Activated effector memory CD4-positive, alpha-beta T cell treated with Interleukin-2 at 50 U/mL for 16 hours (primary cell): Measurements from ENCODE around the gene RSPRY1.
A peak's percentile ranks its signal among the peaks of the same experiment; 100 is the strongest.
"Not testable (repeated sequence)": the region's sequence is repeated elsewhere in the genome, so short reads cannot be mapped to it uniquely, and the experiment has no call there.

Source experiments
- DNase-seq: peaks from one replicate; pipeline ENCODE4 v3.0.0-alpha.2; 2020

The RSPRY1 gene

DNA sequence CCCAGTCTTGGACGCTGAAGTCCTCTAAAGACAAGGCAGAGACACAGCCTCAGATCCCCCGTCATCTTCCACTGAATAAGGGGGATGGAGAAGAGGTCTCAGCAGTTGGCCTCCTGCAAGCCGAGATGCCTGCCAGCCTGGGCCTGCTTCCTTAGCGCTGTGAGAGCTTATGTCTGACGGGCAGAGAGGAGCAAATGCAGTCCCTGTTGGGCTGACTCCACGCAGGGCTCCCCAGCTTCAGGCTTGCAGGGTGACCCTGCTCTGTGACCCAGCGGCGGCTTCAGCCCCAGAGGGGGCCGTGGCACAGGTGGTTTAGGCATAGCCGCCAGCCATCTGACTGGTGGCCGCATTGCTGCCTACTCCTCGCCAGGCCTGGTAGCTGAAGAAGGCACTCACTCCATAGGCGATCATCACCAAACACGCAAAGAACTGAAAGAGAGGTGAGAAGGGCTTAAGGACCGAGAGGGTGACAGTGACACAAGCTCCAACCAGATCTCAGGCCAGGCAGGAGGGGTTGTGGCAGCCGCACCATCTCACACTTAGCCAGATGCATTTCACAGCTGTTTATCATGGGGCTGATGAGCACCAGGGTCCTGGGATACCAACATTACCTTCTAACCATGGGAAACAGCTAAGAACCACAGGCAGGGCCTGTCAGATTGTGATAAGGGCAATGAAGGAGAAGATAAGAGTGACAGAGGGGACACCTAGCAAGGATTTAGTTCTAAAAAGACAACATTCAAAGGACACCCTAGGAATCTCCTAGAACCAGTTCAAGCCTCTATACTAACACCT, 70.7 kb downstream of the RSPRY1 start:
- no peak for DNase-seq

DNA sequence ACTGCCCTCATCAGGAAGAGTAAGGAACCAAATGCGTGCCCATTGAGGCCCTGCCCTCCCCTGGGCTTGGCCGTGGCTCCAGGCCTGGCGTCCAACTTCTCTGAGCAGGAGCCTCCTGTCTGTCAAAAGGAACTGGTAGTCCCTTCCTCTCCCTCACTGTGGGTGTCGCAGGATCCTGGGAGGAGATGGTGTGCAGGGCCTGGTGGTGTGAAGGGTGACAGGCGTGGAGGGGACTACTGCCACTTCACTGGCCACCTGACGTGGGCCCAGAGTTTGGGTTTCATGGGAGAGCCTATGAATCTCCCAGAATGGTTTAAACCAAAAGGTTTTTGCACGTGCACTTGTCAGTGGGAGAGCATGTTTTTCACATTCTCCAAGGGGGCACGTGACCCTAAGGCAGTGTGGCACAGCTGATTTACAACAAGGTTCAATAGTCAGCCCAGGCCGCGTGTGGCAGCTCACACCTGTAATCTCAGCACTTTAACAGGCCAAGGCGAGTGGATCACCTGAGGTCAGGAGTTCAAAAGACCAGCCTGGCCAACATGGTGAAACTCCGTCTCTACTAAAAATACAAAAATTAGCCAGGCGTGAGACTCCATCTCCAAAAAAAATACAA, 71.4 kb downstream of the RSPRY1 start:
- DNase-seq = no peak

DNA sequence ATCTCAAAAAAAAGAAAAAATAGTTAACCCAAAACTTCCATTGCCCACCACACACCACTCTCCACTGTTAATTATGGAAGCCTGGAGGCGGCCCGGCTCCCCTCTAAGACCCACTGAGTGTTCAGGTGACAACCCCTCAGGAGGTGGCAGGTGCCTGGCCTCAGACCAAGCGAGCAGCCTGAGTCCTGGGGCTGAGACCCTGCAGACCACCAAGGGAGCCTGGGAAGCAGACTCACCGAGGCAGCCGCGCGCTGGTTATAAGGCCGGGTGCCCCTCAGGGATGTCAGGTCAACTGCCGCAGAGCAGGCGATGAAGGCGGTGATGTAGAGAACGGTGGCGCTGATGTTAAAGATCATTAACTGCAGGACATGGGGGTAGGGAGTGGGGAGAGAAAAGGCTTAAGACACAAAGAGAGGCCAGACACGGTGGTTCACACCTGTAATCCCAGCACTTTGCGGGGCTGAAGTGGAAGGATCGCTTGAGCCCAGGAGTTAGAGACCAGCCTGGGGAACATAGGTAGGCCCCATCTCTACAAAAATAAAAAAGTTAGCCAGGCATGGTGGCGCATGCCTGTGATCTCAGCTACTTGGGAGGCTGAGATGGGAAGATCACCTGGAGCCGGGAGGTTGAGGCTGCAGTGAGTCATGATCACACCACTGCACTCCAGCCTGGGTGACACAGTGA, 72.2 kb downstream of the RSPRY1 start:
- no peak for DNase-seq

DNA sequence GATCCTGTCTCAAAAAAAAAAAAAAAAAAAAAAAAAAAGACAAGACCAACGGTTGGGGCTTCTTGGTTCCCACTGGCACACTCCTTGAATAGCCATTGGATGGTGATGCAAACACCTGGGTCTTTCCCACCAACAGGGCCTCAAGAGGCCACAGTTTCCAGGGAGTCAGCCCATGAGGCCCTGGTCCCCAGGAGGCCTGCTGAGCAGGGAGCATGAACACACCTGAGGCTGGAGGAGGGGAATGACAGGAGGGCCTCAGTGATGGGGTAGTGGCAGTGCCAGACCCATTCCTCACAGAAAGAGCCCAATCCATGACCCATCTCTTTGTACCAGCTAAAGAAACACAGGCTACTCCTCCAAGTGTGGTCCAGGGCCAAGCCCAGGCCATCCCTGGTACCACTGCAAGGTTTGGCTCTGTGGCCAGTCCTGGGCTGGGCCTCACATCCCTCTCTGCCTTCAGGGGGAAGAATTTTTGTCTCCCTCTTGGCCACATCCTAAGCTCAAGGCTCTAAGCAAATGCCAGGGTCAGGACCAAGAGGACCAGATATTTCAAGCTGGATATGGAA, 72.9 kb downstream of the RSPRY1 start:
- no peak for DNase-seq

DNA sequence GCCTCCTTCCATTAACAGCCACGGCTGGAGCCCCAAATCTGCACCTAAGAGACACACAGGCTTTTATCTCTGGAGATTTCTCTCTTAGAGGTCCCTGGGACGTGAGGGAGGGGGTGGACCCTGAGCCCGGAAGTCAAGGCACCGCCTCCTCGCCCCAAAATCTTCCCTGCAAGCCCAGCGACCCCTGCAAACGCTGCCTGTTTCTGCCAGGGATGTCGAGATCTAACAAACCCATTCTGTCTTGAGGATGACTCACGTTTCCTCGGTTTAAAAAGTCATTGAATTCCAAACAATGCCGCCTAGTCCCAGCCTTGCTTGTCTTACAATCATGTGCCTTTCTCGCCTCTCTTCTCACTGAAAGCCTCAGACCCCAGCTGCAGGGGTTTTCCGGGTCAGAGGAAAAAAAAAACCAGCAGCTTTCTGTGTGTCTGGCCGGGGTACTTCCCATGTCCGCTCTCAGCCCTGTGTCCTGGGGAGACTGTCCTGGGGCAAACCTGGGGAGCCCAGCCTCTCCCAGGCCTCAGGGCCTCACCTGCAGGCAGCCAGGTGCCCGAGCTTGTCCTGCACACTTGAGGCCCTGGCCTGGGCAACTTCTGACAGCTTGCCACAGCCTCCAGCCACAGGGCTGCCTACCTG, 74.3 kb downstream of the RSPRY1 start:
- DNase-seq = no peak

DNA sequence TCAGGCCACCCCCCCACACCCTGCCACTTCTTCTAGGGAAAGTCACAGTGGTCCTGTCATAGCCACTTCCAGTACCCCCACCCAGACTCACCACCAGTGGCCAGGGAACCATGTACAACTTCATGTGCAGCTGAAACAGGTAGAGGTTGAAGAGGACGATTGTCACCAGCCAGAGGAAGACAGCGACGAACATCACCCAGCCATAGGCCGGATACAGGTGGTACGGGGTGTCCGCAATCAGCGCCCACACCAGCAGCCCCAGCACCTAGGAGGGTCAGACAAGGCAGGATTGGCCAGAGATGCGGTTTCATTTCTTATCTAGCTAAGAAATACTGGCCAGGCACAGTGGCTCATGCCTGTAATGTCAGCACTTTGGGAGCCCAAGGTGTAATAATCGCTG, 75.7 kb downstream of the RSPRY1 start:
- DNase-seq = no peak

DNA sequence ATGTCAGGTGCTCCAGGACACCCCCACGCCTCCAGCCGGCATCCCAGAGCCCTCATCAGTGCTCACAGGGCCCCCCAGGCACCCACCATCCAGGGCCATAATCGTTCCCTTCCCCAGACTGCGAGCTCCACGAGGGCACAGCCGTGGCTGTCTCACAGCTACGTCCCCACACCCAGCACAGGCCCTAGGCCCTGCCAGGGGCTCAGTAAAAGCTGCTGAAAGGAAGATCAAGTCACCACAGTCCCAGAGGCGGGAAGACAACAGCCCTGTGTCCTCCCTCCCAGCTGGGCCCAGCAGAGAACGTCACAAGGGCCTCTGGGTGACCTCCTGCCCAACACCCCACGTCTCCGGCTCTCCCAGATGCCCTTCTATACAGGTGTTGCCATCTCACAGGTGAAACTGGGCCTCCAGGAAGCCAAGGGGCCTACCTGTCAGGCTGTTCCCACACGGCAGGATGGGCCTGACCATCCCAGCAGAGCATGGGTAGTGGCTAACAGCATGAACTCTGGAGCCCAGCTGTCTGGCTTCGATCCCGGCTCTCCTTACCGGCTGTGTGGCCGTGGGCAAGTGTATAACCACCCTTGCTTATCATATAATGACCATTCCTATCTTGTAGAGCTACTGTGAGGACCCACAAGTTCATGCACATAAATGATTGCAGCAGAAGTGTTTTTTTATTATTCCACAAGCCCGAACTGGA, 76.9 kb downstream of the RSPRY1 start:
- DNase-seq = no peak

DNA sequence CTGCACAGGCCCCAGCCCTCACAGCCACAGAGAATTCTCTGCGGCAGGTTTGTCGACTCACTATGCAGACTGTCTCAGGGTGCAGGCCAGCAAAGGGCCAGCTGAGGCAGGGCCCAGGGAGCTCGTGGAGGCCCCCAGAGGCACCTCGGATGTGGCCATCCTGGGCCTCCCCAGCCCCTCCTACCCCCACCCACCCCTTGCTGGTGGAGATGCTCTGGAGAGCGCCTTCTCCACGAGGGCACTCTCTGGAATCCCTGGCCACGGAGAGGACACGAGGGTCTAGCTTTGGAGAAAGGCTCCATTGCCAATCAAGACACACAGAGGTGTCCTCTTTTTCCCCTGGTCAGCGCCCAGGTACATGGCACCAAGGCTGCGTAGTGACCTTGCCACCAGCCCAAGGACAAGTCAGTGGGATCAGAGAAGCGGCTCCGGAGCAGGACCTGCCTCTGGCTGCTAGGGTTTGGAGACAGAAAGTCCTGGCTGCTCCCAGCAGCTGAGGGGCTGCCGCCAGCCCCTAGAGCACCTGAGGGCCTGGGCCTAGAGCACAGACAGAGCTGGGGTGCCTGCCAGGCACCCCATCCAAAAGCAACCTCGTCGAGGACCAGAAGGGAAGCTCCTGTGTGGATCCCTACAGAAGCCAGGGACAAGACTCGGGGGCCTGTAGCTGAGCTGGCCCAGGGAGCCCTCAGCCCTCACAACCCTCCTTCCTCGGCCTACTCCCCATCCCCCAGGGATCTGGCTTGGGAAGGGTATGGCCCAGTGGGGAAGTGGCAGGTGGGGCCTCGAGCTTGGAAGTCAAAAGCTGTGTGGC, 77.6 kb downstream of the RSPRY1 start:
- no peak for DNase-seq

DNA sequence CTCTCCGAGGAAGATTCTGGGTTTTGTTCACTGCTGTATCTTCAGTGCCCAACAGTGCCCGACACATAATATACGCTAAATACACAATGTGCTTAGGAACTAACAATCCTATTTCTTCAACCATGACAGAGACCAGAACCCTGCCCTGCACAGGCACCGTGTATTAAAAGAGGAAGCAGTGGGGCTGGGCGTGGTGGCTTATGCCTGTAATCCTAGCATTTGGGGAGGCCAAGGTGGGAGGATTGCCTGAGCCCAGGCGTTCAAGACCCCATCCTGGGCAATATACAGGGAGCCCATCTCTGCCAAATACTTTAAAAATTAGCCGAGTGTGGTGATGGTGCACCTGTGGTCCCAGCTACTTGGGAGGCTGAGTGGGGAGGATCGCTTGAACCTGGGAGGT, 78.3 kb downstream of the RSPRY1 start:
- no peak for DNase-seq

DNA sequence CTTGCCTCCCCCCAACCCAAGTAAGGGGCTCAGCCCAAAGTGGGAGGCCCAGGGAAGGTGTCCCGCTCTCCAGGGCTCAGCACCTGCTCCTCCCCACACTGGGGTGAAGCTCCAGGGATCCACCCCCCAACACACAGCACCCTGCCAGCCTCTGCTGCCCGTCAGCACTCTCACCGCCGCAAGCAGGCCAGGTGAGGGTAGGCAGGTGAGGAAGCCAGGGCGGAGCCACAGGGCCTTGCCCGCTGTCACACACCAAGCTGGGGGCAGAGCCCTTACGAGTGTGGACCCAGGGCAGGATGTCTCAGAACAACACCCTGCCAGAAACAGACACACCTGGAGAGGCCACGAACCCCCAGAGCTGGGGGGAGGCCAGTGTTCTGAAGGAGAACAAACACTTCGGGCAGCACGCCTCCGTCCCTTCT, 78.8 kb downstream of the RSPRY1 start:
- DNase-seq = no peak

DNA sequence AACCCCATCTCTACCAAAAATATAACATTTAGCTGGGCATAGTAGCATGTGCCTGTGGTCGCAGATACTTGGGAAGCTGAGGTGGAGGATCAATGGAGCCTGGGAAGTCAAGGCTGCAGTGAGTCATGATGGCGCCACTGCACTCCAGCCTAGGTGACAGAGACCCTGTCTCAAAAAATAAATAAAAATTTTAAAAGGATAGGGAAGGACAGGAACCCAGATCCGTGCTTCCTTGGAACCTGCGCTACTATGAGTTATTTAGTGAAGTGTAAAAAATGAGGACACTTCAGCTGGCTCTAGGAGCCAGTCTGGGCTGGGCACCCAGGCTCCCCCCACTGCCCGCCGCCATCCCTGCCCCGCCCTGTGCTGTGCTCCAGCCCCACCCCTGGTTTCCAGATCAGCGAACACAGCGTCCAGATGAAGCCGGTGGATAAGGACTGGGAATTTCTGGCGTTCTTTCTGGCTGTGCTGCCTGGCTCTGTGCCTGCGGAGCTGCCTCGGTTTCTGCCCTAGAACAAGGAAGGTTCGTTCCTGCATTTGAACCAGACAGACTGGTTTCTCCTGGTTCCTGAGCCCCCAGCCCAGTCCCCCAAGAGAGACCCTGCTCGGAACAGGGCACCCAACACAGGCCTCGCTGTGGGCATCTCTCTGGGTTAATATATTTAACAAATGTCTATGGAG, 79.9 kb downstream of the RSPRY1 start:
- DNase-seq = no peak

DNA sequence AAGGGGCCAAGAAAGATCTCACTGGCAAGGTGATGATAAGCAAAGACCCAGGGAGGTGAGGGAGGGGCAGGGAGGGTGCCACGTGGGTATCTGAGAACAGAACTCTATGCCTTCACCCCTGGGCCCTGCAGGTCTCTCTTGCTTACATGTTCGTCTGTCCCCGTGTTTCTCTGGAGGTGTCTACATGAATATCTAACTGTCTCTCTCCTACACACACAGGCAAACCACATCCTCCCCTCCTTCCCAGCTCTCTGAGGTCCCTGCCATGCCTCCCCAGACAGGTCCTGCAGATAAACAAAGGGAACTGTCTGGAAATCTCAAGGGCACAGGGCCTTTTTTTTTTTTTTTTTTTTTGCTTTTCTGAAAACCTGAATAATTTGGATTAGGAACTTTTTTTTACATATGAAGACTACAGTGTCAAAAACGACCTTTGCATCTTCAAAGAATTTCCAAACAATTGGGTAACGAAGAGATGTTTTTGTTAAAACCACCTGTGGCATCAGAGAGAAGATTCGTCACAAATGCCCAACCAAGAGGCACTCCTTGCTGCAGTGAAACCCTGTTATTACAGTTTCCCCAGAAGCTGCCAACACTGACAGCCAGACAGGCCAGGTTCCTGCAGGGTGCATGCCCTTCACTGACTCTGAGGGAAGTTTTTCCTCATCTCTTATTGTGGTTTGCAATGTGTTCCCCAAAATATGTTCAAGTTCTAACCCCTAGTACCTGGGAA, 80.6 kb downstream of the RSPRY1 start:
- DNase-seq = peak; percentile 26

DNA sequence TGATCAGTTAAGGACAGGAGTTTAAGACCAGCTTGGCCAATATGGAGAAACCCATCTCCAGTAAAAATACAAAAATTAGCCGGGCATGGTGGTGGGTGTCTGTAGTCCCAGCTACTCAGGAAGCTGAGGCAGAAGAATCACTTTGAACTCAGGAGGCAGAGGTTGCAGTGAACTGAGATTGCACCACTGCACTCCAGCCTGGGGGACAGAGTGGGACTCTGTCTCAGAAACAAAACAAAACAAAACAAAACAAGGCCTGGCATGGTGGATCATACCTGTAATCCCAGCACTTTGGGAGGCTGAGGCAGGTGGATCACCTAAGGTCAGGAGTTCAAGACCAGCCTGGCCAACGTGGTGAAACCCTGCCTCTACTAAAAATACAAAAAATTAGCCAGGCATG, 81.2 kb downstream of the RSPRY1 start:
- DNase-seq = not testable (repeated sequence)

DNA sequence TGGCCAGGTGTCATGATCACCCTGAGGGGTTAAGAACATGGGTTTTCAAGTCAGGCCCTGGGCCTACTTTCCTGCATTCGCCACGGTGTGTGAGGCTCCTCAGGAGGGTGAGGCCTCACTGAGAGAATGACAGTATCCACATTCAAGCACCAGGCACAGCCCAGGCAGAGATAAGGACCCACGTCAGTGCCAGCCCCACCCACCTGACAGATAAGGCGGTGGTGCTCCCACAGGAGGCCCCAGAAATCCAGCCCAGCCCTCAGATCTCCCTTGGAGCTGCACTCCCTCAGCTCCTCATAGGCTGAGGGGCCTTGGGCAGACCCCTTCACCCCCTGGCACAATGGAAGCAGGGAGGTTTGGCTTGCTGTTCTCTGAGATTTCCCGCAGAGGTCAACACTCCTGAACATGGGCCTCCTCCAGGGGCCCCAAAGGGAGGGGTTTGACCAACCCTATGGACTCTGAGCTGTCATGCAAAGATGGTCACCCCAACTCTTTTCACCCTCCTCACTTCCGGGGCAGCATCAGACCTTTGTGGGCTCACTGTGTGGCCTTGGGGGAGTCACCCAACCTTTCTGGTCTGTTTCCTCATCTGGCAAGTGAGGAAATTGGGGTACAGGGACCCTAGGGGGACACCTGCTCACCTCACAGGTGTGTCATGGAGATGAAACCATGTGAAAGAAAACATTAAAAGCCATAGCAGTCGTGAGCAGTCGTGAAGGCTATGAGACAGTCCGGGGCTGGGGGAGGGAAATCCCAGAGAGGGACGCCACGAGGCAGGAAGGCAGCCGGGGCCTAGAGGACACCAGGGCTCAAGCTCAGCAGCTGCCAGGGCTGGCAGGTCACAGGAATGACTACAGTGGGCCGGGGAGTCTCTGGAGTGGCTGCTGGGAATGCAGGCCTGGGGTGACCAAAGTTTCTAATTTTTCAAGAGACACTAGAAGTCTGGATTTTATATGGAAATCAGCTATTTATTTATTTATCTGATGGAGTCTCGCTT, 83.0 kb downstream of the RSPRY1 start:
- no peak for DNase-seq

DNA sequence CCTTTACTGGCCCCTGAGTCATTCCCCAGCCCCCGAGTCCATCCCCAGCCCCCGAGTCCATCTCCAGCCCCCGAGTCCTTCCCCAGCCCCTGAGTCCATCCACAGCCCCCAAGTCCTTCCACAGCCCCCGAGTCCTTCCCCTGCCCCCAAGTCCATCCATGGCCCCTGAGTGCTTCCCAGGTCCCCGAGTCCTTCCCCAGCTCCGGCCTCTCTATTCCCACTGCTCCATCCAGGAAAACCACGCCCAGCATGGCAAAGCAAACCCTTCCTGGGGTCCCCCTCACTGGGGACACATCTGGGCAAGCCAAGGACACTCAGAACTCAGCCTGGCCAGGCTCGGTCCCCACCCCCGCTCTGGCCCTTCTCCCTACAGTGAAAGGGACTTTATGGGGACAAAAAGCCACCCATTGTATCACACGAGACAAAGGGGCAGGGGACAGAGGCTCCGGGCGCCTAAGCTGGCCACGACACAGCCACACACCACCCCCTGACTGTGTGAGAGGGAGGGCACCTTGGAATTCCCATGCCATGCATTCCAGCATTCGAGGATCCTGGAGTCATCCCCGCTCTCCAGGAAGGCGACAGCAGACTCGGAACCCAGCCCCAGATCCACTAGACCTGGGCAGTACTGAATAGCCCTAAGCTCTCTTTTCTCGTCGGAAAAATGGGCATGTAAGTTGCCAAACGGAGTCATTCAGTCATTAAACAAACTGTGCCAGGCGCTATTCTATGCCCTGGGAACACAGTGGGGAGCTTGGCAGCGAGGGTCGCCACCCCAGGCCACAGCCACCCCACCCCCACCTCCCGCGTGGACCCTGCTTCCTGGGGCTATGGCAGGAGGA, 84.3 kb downstream of the RSPRY1 start:
- DNase-seq = no peak

DNA sequence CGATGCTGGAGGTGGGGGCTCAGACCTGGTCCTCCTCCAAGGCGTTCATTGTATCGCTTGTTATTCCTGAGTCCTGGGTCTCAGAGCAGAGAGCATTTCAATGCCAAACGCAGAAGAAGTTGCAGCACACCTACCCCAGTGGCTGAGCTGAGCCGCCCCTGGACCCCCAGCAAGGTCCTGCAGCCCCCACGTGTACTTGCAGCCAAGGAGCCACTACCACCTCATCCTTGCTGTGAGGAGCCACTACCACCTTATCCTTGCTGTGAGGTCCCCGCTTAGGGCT, 84.9 kb downstream of the RSPRY1 start:
- no peak for DNase-seq

DNA sequence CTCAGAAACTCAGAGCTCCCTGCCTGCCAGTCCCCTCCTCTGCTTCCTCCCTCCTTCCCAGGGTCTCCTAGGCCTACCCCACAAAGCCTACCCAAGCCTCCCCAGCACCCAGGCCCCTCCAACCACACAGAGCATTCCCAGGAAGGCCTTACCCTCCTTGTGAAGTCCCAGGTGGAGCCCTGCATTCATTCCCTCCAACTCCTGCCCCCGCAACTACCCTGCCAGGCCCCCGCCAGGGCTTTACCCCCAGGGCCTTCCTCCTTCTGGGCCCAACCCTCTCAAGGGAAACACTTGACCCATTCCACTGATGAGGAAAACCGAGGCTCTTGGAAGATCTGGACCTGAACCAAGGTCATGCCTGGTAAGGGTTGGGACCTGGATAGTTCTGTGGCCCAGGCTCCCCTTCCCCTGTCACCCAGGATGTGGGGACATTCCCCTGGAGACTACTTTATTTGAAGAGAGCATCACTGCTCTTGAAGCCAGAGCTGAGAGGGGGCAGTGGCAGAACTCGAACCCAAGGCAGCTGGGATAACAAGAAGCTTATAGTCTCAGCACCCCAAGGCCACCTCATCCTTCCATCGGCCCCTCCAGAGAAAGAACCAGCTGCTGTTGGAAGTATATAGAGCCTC, 85.9 kb downstream of the RSPRY1 start:
- no peak for DNase-seq

DNA sequence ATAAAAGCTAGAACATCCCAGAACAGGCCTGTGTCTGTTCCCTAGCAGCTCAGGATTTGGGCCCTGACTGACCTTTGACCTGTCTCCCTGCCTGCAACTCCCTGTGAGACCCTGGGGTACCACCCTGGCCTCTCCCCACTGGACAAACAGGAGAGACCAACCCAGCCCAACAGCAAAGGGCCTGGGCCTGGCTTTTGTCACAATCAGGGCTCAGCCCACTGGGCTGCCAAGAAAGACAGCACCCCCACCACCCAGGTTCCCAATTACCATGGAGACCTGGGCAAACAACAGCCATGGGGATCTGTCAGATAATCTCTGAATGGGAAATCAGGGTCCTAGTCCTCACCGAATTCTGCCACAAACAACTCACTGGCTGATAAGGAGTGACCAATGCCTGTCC, 87.2 kb downstream of the RSPRY1 start:
- DNase-seq = no peak
